DOHH2 (cell line): Measurements from ENCODE around the gene SPRR3.

Source experiments
- CTCF ChIP-seq: fragments of 200-600 bp; sonication (generic); IDR thresholded peaks from one replicate; pipeline ENCODE4 v1.5.1; 2014; ENCODE audit warnings: antibody characterized with exemption, mild to moderate bottlenecking, low read depth, low read length; ENCODE audit not compliant: poor library complexity, severe bottlenecking
- EZH2phosphoT487 ChIP-seq: fragments of 200-600 bp; sonication (generic); IDR thresholded peaks from 2 replicates; pipeline ENCODE4 v1.6.1; 2017; ENCODE audit warnings: borderline replicate concordance, mild to moderate bottlenecking, antibody characterized with exemption, low read length, moderate library complexity, mixed read lengths

- TF ChIP-seq CTCF (no peak), EZH2phosphoT487 (no peak)
These were observed 23.9 kb upstream of the SPRR3 start for GRCh38 chr1:152977614-152978013.
